ENCODE results near the gene VCL.
"Not testable (repeated sequence)": the region's sequence is repeated elsewhere in the genome, so short reads cannot be mapped to it uniquely, and the experiment has no call there.

The VCL gene

GRCh38 chr10:74006269-74006668 is 8.4 kb downstream of the VCL start:
- no peak for DNase-seq (ENCODE audit: low spot score)

- DNase-seq (ENCODE audit: low spot score), result peak; percentile 67
Measured at GRCh38 chr10:74008212-74008731, 10.4 kb downstream of the VCL start.

GRCh38 chr10:74011017-74011416 is 13.1 kb downstream of the VCL start:
- DNase-seq (ENCODE audit: low spot score), result no peak

- peak; percentile 51 for DNase-seq (ENCODE audit: low spot score)
Measured at GRCh38 chr10:74011770-74012169, 13.9 kb downstream of the VCL start.

- no peak for DNase-seq (ENCODE audit: low spot score)
Measured at GRCh38 chr10:74012480-74012879, 14.6 kb downstream of the VCL start.

GRCh38 chr10:74013004-74013403 is 15.1 kb downstream of the VCL start:
- DNase-seq (ENCODE audit: low spot score), result no peak

- not testable (repeated sequence) for DNase-seq (ENCODE audit: low spot score)
Measured at GRCh38 chr10:74014574-74014973, 16.7 kb downstream of the VCL start.

GRCh38 chr10:74018241-74018640 is 20.3 kb downstream of the VCL start:
- DNase-seq (ENCODE audit: low spot score), result no peak

- peak; percentile 37 for DNase-seq (ENCODE audit: low spot score)
Measured at GRCh38 chr10:74021248-74022055, 23.5 kb downstream of the VCL start.

- no peak for DNase-seq (ENCODE audit: low spot score)
Measured at GRCh38 chr10:74022926-74023629, 25.2 kb downstream of the VCL start.

GRCh38 chr10:74024600-74024999 is 26.7 kb downstream of the VCL start:
- DNase-seq (ENCODE audit: low spot score), result no peak

GRCh38 chr10:74025380-74025978 is 27.6 kb downstream of the VCL start:
- DNase-seq (ENCODE audit: low spot score), result no peak

GRCh38 chr10:74026428-74027015 is 28.6 kb downstream of the VCL start:
- DNase-seq (ENCODE audit: low spot score), result no peak

- no peak for DNase-seq (ENCODE audit: low spot score)
Measured at GRCh38 chr10:74027702-74028101, 29.8 kb downstream of the VCL start.

GRCh38 chr10:74029943-74030342 is 32.0 kb downstream of the VCL start:
- DNase-seq (ENCODE audit: low spot score), result no peak

- DNase-seq (ENCODE audit: low spot score), result not testable (repeated sequence)
Measured at GRCh38 chr10:74032208-74032607, 34.3 kb downstream of the VCL start.

- no peak for DNase-seq (ENCODE audit: low spot score)
Measured at GRCh38 chr10:74032900-74033655, 35.2 kb downstream of the VCL start.

GRCh38 chr10:74033702-74034101 is 35.8 kb downstream of the VCL start:
- no peak for DNase-seq (ENCODE audit: low spot score)

- no peak for DNase-seq (ENCODE audit: low spot score)
Measured at GRCh38 chr10:74034301-74034700, 36.4 kb downstream of the VCL start.

GRCh38 chr10:74035303-74035702 is 37.4 kb downstream of the VCL start:
- DNase-seq (ENCODE audit: low spot score), result no peak

GRCh38 chr10:74036474-74036873 is 38.6 kb downstream of the VCL start:
- DNase-seq (ENCODE audit: low spot score), result no peak
